Omental fat pad (tissue), 4 donors: ENCODE measurements around the gene TP73. TPM values are rescaled to one million over a fixed set of nuclear protein-coding genes. Genes with fewer than 3 reads are reported as not detected.
"Not testable (repeated sequence)": the region's sequence is repeated elsewhere in the genome, so short reads cannot be mapped to it uniquely, and the experiment has no call there.

Source experiments
- ATAC-seq: fragments of 150-250 bp; one replicate; pipeline ENCODE4 v1.9.1; 2016; ENCODE audit warnings: mild to moderate bottlenecking, moderate library complexity; ENCODE audit not compliant: low FRiP score
- DNase-seq: peaks from one replicate; pipeline ENCODE4 v3.0.0-alpha.2; 2019; ENCODE audit warnings: low spot score
- total RNA-seq, 4 donors: library from RNA; depleted of rRNA; stranded (reverse); fragments of >200 nt; gene quantifications; one replicate each; pipeline ENCODE4 v1.1.0, GENCODE V29; 2016
- TF ChIP-seq, protein P1 (sequence below), 3 donors: fragments of 450-650 bp; IDR thresholded peaks; one replicate each; pipeline ENCODE4 v1.5.1; 2016 to 2017; ENCODE audit warnings: antibody characterized with exemption in 3 of 3, mild to moderate bottlenecking in 3 of 3, moderate library complexity in 2 of 3

Gene TP73
- total RNA-seq, 4 donors from 2014 or later: not detected

GRCh38 chr1:3745071-3745470 lies 92.8 kb downstream of the TP73 start:
- DNase-seq: no peak
- ATAC-seq: no peak
- TF ChIP-seq, protein P1, sequence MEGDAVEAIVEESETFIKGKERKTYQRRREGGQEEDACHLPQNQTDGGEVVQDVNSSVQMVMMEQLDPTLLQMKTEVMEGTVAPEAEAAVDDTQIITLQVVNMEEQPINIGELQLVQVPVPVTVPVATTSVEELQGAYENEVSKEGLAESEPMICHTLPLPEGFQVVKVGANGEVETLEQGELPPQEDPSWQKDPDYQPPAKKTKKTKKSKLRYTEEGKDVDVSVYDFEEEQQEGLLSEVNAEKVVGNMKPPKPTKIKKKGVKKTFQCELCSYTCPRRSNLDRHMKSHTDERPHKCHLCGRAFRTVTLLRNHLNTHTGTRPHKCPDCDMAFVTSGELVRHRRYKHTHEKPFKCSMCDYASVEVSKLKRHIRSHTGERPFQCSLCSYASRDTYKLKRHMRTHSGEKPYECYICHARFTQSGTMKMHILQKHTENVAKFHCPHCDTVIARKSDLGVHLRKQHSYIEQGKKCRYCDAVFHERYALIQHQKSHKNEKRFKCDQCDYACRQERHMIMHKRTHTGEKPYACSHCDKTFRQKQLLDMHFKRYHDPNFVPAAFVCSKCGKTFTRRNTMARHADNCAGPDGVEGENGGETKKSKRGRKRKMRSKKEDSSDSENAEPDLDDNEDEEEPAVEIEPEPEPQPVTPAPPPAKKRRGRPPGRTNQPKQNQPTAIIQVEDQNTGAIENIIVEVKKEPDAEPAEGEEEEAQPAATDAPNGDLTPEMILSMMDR (IDR thresholded peaks at IDR 0.05): no peak

DNA sequence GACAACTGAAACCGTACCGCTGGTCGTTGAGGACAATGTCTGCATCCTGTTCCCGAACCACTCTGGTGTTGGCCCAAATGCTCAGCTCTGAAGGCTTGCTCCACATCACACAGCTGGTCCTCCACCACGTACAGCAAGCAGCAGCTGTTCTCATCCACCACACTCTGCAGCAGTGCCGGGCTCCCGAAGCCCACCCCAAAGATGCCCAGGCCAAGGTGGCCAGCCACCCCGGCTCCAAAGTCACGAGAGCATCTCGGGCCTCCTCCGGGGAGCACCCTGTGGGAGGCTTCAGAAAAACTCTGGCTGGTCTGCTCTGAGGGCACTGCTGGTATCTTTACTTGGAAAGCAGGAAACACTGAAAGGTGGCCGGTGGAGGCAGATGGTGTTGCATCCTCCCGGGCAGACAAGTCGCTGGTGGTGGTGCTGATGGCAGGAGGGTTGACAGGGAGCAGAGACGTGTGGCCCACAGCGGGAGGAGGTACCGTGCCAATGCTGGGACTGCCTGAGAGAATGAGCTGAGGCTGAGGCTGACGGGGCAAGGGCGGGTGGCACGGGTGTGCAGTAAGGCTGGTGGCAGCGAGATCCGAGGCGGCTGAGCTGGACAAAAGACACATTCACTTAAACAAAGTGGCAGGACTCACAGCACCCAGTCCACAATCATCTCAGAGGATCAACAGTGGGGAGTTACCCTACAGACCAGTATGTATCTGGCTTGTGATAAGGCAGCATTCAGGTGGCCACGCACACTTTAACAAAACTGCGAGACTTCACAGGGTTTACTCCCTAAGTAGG lies 93.5 kb downstream of the TP73 start:
- TF ChIP-seq, protein P1 (IDR thresholded peaks at IDR 0.05): no peak
- ATAC-seq (no peak), DNase-seq (no peak)

GRCh38 chr1:3746389-3746829 lies 94.1 kb downstream of the TP73 start:
- no peak for DNase-seq
- TF ChIP-seq, protein P1 (IDR thresholded peaks at IDR 0.05): no peak
- no peak for ATAC-seq

DNA sequence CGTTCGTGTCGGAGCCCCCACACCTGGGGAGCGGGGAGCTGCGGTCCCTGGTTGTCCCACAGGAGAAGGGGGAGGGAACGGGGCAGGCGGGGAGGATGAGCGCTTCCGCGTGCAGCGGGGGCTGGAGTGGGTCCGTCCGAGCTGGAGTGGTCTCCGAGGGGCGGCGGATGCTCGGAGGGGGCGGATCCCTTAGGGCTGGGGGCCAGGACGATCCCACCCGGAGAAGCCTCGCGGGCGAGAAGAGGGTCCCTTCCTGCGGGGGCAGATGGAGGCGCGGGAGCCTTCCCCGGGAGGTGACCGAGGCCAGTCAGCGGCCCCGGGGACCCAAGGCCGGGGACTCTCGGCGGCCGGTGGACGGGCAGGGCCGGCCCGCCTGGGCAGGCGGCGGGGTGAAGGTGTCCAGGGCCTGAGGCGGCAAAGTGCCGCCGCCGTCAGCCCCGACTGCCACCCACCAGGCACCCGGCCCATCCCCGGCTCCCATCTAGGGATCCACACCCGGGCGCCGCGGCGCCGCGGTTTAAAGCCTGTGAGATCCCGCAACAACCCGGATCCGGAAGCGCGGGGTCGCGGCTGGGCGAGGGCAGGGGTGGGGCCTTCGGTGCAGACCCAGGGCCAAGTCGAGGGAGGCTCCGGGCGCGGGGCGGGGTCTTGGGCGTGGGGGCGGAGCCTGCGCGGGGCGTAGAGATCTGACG lies 94.7 kb downstream of the TP73 start:
- peak; percentile 78 for DNase-seq
- TF ChIP-seq, protein P1 (IDR thresholded peaks at IDR 0.05): no peak
- ATAC-seq: peak; percentile 95

DNA sequence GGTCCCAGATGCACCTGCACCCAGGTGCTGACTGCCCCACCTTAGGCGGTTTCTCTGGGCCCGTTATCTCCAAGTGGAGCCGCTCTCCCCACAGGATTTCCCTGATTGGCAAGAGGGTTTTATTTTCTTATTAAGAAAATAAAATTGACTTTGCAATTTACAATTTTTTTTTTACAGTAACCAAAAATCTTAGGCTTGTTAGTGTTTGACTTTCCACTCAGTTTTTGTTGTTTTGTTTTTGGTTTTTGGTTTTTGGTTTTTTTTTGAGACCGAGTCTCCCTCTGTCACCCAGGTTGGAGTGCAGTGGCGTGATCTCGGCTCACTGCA lies 95.2 kb downstream of the TP73 start:
- ATAC-seq (no peak), DNase-seq (no peak)
- TF ChIP-seq, protein P1 (IDR thresholded peaks at IDR 0.05): no peak

DNA sequence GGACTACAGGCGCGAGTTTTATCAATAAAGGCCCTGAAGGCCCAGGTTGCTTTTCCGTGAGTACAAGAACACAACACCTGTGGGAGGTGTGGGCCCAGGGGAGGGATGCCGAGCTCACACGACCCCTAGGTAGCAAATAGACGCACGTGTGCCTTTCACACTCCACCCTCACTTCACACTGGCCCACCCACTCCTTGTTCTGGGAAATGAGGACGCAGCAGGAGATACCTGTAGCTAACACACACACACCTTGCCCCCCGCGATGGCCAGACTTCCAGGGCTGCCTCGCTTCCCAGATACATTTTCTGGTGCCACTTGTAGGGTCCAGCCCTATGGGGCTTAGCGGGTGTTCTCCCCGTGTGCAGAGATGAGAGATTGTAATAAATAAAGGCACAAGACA lies 95.6 kb downstream of the TP73 start:
- TF ChIP-seq, protein P1 (IDR thresholded peaks at IDR 0.05): no peak
- ATAC-seq (no peak), DNase-seq (no peak)

- not testable (repeated sequence) for DNase-seq, ATAC-seq
Observed at GRCh38 chr1:3748316-3748900, 96.1 kb downstream of the TP73 start.
